OCI-LY3 (cell line): ENCODE measurements around the gene PRR23E.

Experiments used
- H2AFZ ChIP-seq: fragments of 200-600, 300-600 bp; shearing (Covaris generic); 2 replicates; pipeline ENCODE4 v1.6.0; 2014; ENCODE audit warnings: antibody characterized with exemption, low read depth, low read length
- H3K27ac ChIP-seq: fragments of 200-600, 300-600 bp; sonication (generic); 2 replicates; pipeline ENCODE4 v1.5.1; 2014; ENCODE audit warnings: mild to moderate bottlenecking, low read length, moderate library complexity, mixed read lengths
- H3K27me3 ChIP-seq: fragments of 200-600, 300-600 bp; sonication (generic); 2 replicates; pipeline ENCODE4 v1.6.1; 2014; ENCODE audit warnings: low read depth, low read length, mixed read lengths
- H3K36me3 ChIP-seq: fragments of 200-600, 300-600 bp; sonication (generic); replicated peaks from 2 replicates; pipeline ENCODE3; 2014; ENCODE audit warnings: low read depth, low read length, mixed read lengths
- H3K4me1 ChIP-seq: fragments of 300-600, 200-600 bp; sonication (generic); 2 replicates; pipeline ENCODE4 v1.6.1; 2014; ENCODE audit warnings: low read length, mixed read lengths
- H3K4me2 ChIP-seq: fragments of 200-600, 300-600 bp; sonication (generic); 2 replicates; pipeline ENCODE4 v1.6.1; 2014; ENCODE audit warnings: low read length, mixed read lengths
- H3K4me3 ChIP-seq: fragments of 300-600, 200-600 bp; sonication (generic); 2 replicates; pipeline ENCODE4 v1.5.1; 2014; ENCODE audit warnings: antibody characterized with exemption, mild to moderate bottlenecking, low read length, moderate library complexity
- H3K79me2 ChIP-seq: fragments of 300-600, 200-600 bp; shearing (Covaris generic); 2 replicates; pipeline ENCODE4 v1.6.1; 2014; ENCODE audit warnings: mild to moderate bottlenecking, low read length, mixed read lengths
- H3K9ac ChIP-seq: fragments of 300-600, 200-600 bp; shearing (Covaris generic); 2 replicates; pipeline ENCODE4 v1.6.0; 2014; ENCODE audit warnings: mild to moderate bottlenecking, low read length, moderate library complexity
- H3K9me3 ChIP-seq: fragments of 200-600, 300-600 bp; shearing (Covaris generic); 2 replicates; pipeline ENCODE4 v1.6.1; 2014; ENCODE audit warnings: low read length, mixed read lengths; ENCODE audit not compliant: insufficient read depth
- H4K20me1 ChIP-seq: fragments of 200-600, 300-600 bp; sonication (generic); 2 replicates; pipeline ENCODE4 v1.6.1; 2016; ENCODE audit warnings: low read length, mixed read lengths; ENCODE audit not compliant: insufficient read depth
- CTCF ChIP-seq: fragments of 200-600, 300-600 bp; sonication (generic); IDR thresholded peaks from 2 replicates; pipeline ENCODE4 v1.5.1; 2014; ENCODE audit warnings: antibody characterized with exemption, low read length, low read depth
- EZH2phosphoT487 ChIP-seq: fragments of 200-600 bp; shearing (Covaris generic); IDR thresholded peaks from 2 replicates; pipeline ENCODE4 v1.6.1; 2018; ENCODE audit warnings: antibody characterized with exemption, mixed run types, low read depth

The PRR23E gene

GRCh38 chr3:127208483-127209100, 15.7 kb downstream of the PRR23E start:
- Histone ChIP-seq H3K9me3 (no peaks in the 10 kb centered on the region), H3K4me2 (peak overlapping the region; percentile 71), H3K9ac (peak overlapping the region; percentile 27; the same call in 1 of the 2 replicates), H3K4me1 (peaks cover 76% of the 10 kb centered on the region), H3K36me3 (no peaks in the 10 kb centered on the region), H4K20me1 (no peaks in the 10 kb centered on the region), H3K27me3 (no peaks in the 10 kb centered on the region), H2AFZ (peak overlapping the region; percentile 42; the same call in 1 of the 2 replicates), H3K27ac (peak overlapping the region; percentile 63), H3K4me3 (no peak overlapping the region), H3K79me2 (no peaks in the 10 kb centered on the region)
- TF ChIP-seq EZH2phosphoT487 (no peak), CTCF (no peak)

- H3K27me3 ChIP-seq = no peaks in the 10 kb centered on the region
- no peaks in the 10 kb centered on the region for H3K9me3 ChIP-seq
- TF ChIP-seq EZH2phosphoT487 (no peak), CTCF (no peak)
- H3K4me1 ChIP-seq = peaks cover 79% of the 10 kb centered on the region
- H3K36me3 ChIP-seq = no peaks in the 10 kb centered on the region
- no peak overlapping the region for H3K4me3 ChIP-seq
- H4K20me1 ChIP-seq = no peaks in the 10 kb centered on the region
- H3K27ac ChIP-seq = peak overlapping the region; percentile 63
- no peaks in the 10 kb centered on the region for H3K79me2 ChIP-seq
- H3K9ac ChIP-seq = peak overlapping the region; percentile 52; the same call in 1 of the 2 replicates
- H2AFZ ChIP-seq = peak overlapping the region; percentile 42; the same call in 1 of the 2 replicates
- peak overlapping the region; percentile 71 for H3K4me2 ChIP-seq
Observed at GRCh38 chr3:127209155-127209839, 16.4 kb downstream of the PRR23E start.

GRCh38 chr3:127209840-127210653, 17.1 kb downstream of the PRR23E start:
- peak overlapping the region; percentile 52; the same call in 1 of the 2 replicates for H3K9ac ChIP-seq
- H3K27ac ChIP-seq = peak overlapping the region; percentile 63
- no peaks in the 10 kb centered on the region for H4K20me1 ChIP-seq
- H3K4me1 ChIP-seq = peaks cover 85% of the 10 kb centered on the region
- H3K36me3 ChIP-seq = peaks cover 2% of the 10 kb centered on the region
- H3K4me2 ChIP-seq = peak overlapping the region; percentile 71
- no peaks in the 10 kb centered on the region for H3K27me3 ChIP-seq
- H3K79me2 ChIP-seq = no peaks in the 10 kb centered on the region
- no peak overlapping the region for H2AFZ ChIP-seq
- TF ChIP-seq EZH2phosphoT487 (no peak), CTCF (no peak)
- 0 out of 2 replicates have a peak, but pooled peaks cover 3% of the 10 kb centered on the region for H3K9me3 ChIP-seq
- H3K4me3 ChIP-seq = peak overlapping the region; percentile 53; the same call in 1 of the 2 replicates

- Histone ChIP-seq H3K4me2 (peak overlapping the region; percentile 71), H2AFZ (no peak overlapping the region), H3K9me3 (0 out of 2 replicates have a peak, but pooled peaks cover 5% of the 10 kb centered on the region), H3K4me3 (peak overlapping the region; percentile 53; the same call in 1 of the 2 replicates), H3K36me3 (peaks cover 4% of the 10 kb centered on the region), H3K27me3 (no peaks in the 10 kb centered on the region), H3K9ac (peak overlapping the region; percentile 52; the same call in 1 of the 2 replicates), H3K79me2 (no peaks in the 10 kb centered on the region), H4K20me1 (no peaks in the 10 kb centered on the region), H3K4me1 (peaks cover 85% of the 10 kb centered on the region), H3K27ac (peak overlapping the region; percentile 63)
- TF ChIP-seq EZH2phosphoT487 = no peak
- TF ChIP-seq CTCF = no peak
Observed at GRCh38 chr3:127210654-127210943, 17.7 kb downstream of the PRR23E start.
